Thyroid gland (tissue), 4 donors: ENCODE data around the gene SLC27A4.

Experiments
- POLR2A ChIP-seq, 2 donors: fragments of 450-650 bp; IDR thresholded peaks; one replicate each; pipeline ENCODE4 v1.6.1; 2017; ENCODE audit warnings: antibody characterized with exemption in 2 of 2, mild to moderate bottlenecking in 2 of 2, moderate library complexity in 1 of 2
- TF ChIP-seq, protein P1 (sequence below), 6 experiments: fragments of 200-600 bp in 3 of 6; fragments of 450-650 bp in 3 of 6; sonication (generic) in 3 of 6; IDR thresholded peaks; one replicate each; pipeline ENCODE4 v1.5.1; 2016 to 2019; ENCODE audit warnings: antibody characterized with exemption in 6 of 6, mild to moderate bottlenecking in 2 of 6, inconsistent platforms in 1 of 6, moderate library complexity in 1 of 6

DNA sequence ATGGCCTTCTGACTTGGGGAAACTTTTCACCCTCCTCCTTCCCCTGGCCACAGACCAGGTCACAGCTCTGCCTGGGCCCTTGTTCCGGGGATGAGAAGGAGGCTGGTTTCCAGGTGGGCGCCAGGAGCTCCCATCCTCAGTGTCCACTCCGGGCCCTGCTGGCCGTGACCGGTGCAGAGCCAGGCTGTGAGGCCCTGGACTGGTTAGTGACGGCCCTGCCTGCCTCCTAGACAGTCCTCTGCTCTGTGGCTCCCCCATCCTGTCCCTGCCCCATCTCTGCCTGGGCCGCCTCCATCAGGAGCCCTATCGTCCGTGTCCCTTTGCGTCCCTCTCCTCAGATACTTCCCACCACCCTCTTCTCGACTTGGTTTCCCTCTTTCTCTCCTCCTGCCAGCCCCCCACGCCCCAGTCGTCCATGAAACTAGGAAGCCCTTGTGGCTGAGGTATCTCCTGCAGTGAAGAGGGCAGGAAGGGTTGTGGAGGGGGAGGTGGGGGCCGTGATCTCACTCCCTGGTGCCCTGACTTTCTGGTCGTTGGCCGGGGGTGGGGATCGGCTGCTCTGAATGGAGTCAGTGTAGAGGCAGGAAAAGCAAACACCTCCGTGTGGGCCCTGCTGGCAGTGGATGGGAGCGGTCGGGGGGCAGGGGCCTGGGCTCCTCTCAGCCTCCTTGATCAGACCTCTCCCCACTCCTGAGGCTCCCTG, 64.9 kb downstream of the SLC27A4 start:
- no peak for TF ChIP-seq POLR2A (IDR thresholded peaks at IDR 0.05)
- TF ChIP-seq, protein P1, sequence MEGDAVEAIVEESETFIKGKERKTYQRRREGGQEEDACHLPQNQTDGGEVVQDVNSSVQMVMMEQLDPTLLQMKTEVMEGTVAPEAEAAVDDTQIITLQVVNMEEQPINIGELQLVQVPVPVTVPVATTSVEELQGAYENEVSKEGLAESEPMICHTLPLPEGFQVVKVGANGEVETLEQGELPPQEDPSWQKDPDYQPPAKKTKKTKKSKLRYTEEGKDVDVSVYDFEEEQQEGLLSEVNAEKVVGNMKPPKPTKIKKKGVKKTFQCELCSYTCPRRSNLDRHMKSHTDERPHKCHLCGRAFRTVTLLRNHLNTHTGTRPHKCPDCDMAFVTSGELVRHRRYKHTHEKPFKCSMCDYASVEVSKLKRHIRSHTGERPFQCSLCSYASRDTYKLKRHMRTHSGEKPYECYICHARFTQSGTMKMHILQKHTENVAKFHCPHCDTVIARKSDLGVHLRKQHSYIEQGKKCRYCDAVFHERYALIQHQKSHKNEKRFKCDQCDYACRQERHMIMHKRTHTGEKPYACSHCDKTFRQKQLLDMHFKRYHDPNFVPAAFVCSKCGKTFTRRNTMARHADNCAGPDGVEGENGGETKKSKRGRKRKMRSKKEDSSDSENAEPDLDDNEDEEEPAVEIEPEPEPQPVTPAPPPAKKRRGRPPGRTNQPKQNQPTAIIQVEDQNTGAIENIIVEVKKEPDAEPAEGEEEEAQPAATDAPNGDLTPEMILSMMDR (IDR thresholded peaks at IDR 0.05): no peak
